ENCODE data around the gene HADHA.
A peak's percentile ranks its signal among the peaks of the same experiment; 100 is the strongest.

HADHA gene

DNA sequence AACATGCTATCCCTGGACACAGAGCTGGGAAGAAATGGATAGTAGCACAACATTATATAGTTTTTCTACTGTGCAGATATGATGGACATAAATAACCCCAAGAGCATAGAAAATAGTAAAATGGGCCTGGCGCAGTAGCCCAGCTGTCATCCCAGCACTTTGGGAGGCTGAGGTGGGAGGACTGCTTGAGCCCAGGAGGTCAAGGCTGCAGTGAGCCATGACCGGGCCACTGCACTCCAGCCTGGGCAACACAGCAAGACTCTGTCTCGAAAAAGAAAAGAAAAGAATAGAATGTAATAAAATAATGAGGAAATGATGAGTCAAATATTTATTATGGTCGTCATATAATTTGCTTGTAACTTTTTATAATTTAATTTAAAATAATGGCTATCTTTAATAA lies 79.0 kb downstream of the HADHA start:
- no peaks in the 10 kb centered on the region for H3K9me3 Mint-ChIP-seq
- DNase-seq: no peak
- H3K4me3 Mint-ChIP-seq: no peak overlapping the region
- H3K27me3 Mint-ChIP-seq: peaks cover 6% of the 10 kb centered on the region
- no peaks in the 10 kb centered on the region for H3K4me1 Mint-ChIP-seq
- no peak overlapping the region for H3K27ac Mint-ChIP-seq
- ATAC-seq: no peak
- no peaks in the 10 kb centered on the region for H3K36me3 Mint-ChIP-seq (ENCODE audit: low read depth)

DNA sequence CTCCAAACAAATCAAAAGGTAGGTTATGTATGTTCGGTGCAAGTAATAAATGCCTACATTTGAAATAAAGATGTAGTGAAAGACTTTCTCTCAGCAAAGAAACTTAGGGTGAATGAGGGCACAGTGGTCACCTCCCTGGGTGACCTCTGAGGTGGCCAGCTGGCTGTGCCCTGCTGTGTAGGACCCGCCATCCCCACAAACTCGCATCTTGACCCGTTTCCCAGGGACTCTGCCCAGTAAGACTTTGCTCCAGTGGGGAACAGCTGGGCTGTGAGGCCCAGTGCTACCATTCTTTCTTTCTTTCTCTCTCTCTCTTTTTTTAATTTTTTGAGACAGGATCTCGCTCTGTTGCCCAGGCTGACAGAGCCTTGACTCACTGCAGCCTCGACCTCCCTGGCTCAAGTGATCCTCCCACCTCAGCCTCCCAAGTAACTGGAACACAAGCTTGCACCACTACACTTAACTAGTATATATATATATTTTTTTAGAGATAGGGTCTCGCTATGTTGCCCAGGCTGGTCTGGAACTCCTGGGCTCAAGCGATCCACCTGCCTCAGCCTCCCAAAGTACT lies 79.7 kb downstream of the HADHA start:
- Mint-ChIP-seq H3K4me3 (no peak overlapping the region), H3K9me3 (no peaks in the 10 kb centered on the region), H3K4me1 (no peaks in the 10 kb centered on the region), H3K27me3 (peaks cover 2% of the 10 kb centered on the region), H3K36me3 (ENCODE audit: low read depth) (no peaks in the 10 kb centered on the region), H3K27ac (no peak overlapping the region)
- no peak for ATAC-seq
- DNase-seq: no peak

DNA sequence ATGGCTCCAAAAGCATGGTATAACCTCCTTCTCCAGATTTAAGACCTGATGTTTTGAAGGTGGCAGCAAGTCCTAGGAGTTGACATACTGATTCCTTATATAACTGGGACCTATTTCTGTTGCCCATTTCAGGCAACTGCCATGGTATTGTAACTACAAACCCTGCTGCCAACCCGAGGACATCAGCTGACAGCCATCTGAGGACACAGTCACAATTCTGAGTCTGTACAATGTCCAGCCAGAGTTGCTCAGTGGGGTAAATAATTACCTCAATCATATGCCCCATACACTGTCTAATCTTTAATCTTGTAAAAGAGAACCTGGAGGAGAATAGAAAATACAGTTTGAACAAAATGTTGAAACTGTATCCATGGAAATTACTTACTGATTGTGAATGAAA lies 80.2 kb downstream of the HADHA start:
- Mint-ChIP-seq H3K27ac (no peak overlapping the region), H3K4me3 (no peak overlapping the region), H3K27me3 (no peaks in the 10 kb centered on the region), H3K9me3 (no peaks in the 10 kb centered on the region), H3K4me1 (no peaks in the 10 kb centered on the region), H3K36me3 (ENCODE audit: low read depth) (no peaks in the 10 kb centered on the region)
- DNase-seq (no peak), ATAC-seq (no peak)

DNA sequence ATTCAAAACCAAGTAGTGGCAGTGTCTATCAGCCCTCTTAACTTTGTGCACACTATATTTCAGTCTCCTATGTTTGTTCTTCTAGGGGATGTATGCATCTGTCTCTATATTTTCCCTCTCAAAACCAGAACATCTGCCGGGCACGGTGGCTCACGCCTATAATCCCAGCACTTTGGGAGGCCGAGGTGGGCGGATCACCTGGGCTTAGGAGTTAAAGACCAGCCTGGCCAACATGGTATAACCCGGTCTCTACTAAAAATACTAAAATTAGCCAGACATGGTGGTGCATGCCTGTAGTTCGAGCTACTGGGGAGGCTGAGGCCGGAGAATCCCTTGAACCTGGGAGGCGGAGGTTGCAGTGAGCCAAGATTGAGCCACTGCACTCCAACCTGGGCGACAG lies 81.5 kb downstream of the HADHA start:
- Mint-ChIP-seq H3K9me3 (no peaks in the 10 kb centered on the region), H3K27ac (no peak overlapping the region), H3K4me3 (no peak overlapping the region), H3K27me3 (no peaks in the 10 kb centered on the region), H3K4me1 (no peaks in the 10 kb centered on the region), H3K36me3 (ENCODE audit: low read depth) (no peaks in the 10 kb centered on the region)
- DNase-seq (no peak), ATAC-seq (no peak)

DNA sequence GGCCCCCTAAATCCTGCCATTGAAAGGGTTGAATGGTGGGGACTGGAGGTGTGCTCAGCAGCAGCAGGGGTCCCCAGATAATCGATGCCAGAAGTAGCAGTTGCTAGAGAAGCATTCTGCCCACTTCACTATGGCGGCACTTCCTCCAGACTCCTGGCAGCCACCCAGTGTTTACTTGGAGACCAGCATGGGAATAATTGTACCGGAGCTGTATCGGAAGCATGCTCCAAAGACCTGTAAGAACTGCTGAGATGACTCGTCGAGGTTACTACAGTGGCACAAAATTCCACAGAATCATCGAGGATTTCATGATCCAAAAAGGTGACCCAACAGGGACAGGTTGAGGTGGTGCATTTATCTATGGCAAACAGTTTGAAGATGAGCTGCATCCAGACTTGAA lies 82.5 kb downstream of the HADHA start:
- Mint-ChIP-seq H3K36me3 (ENCODE audit: low read depth) (no peaks in the 10 kb centered on the region), H3K27ac (no peak overlapping the region)

DNA sequence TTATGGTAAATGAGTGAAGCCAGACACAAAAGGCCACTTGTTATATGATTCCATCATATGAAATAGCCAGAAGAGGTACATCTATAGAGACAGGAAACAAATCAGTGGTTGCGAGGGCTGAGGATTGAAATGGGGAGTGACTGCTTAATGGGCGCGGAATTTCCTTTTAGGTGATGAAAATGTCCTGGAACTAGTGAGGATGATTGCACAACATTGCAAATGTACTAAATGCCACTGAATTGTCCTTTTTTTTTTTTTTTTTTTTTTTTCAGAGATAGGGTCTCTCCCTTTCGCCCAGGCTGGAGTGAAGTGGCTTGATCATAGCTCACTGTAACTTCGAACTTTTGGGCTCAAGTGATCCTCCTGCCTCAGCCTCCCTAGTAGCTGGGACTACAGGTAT lies 86.9 kb downstream of the HADHA start:
- H3K4me3 Mint-ChIP-seq: no peak overlapping the region
- no peak overlapping the region for H3K27ac Mint-ChIP-seq
- peaks cover 12% of the 10 kb centered on the region for H3K27me3 Mint-ChIP-seq
- H3K4me1 Mint-ChIP-seq: no peaks in the 10 kb centered on the region
- H3K9me3 Mint-ChIP-seq: no peaks in the 10 kb centered on the region
- no peak for ATAC-seq
- DNase-seq: no peak
- H3K36me3 Mint-ChIP-seq (ENCODE audit: low read depth): no peaks in the 10 kb centered on the region

More for the DNA sequence above, 82.5 kb downstream of the HADHA start:
- Mint-ChIP-seq H3K4me1 (no peaks in the 10 kb centered on the region), H3K9me3 (no peaks in the 10 kb centered on the region), H3K4me3 (no peak overlapping the region), H3K27me3 (peaks cover 2% of the 10 kb centered on the region)
- ATAC-seq (no peak), DNase-seq (no peak)

DNA sequence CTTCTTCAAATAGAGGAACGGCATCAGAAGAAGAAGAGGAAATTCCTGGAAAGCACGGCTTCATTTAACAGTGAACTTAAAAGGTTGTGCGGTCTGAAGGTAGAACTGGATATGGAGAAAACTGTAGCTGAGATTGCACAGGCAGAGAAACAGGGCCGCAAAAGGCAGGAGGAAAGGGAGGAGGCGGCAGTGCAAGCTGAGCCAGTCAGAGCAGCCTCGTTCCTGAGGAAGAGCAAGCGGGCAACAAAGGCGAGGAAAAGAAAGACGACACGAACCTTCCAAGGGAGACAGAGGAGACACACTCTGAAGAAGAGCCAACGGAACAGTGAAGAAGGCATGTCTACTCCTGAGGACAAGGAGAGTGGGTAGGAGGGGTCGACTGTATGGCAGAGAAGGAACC lies 94.2 kb downstream of the HADHA start:
- Mint-ChIP-seq H3K27ac (no peak overlapping the region), H3K4me3 (no peak overlapping the region), H3K27me3 (peaks cover 23% of the 10 kb centered on the region), H3K4me1 (no peaks in the 10 kb centered on the region), H3K36me3 (ENCODE audit: low read depth) (no peaks in the 10 kb centered on the region), H3K9me3 (no peaks in the 10 kb centered on the region)
- DNase-seq: no peak
- no peak for ATAC-seq

DNA sequence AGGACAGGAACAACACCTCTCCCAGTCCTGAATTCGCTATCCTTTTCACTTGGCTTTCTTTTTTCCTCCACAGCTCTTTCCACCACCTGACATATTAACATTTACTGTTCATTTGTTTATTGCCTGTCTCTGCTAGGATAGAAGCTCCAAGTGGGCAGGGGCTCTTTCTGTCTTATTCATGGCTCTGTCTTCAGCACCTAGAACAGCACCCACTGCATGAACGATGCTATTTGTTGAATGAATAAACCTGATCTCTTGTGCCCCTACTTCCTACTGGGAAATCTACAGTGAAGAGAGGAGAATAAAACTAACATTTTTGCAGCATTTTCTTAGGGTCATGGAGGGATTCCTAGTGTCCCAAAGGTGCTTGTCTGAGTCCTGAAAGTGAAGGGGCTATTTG lies 95.9 kb downstream of the HADHA start:
- H3K4me1 Mint-ChIP-seq: no peaks in the 10 kb centered on the region
- no peak for DNase-seq

DNA sequence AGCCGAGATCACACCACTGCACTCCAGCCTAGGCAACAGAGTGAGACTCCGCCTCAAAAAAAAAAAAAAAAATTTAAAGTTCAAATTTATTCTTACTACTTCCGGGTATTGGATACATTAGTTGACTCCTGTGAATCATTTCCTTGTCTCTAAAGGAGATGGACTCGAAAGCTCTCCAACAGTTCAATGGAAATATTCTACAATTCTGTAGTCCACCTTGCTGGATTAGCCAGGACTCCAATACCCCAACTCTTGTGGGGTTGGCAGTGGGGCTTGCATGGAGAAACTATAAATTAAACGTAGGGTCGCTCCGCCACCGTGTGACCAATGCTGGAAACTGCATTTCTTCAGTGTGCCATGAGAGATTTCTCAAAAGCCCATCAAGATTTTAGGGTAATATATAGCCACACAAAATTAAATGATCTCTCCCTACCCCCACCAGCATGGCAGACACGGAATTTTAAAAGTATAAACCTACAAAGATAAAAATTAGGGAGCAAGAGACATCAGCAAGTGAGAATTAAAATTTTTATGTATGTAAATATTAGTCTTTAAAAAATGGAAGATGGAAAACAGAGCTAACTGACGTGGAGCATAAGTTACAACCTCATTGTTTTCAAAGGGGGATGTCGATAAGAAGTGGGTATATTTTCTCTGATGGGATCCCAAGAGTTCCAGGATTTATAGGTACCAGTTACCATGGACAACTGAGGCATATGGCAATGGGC lies 99.3 kb downstream of the HADHA start:
- Mint-ChIP-seq H3K9me3 (no peaks in the 10 kb centered on the region), H3K36me3 (ENCODE audit: low read depth) (no peaks in the 10 kb centered on the region), H3K4me1 (no peaks in the 10 kb centered on the region), H3K27ac (no peak overlapping the region), H3K27me3 (peaks cover 8% of the 10 kb centered on the region), H3K4me3 (no peak overlapping the region)
- ATAC-seq: peak; percentile 69
- DNase-seq: peak; percentile 65

More for the DNA sequence above, 95.9 kb downstream of the HADHA start:
- H3K36me3 Mint-ChIP-seq (ENCODE audit: low read depth): no peaks in the 10 kb centered on the region
- H3K4me3 Mint-ChIP-seq: no peak overlapping the region
- no peak overlapping the region for H3K27ac Mint-ChIP-seq
- H3K9me3 Mint-ChIP-seq: no peaks in the 10 kb centered on the region
- no peak for ATAC-seq
- peaks cover 20% of the 10 kb centered on the region for H3K27me3 Mint-ChIP-seq

DNA sequence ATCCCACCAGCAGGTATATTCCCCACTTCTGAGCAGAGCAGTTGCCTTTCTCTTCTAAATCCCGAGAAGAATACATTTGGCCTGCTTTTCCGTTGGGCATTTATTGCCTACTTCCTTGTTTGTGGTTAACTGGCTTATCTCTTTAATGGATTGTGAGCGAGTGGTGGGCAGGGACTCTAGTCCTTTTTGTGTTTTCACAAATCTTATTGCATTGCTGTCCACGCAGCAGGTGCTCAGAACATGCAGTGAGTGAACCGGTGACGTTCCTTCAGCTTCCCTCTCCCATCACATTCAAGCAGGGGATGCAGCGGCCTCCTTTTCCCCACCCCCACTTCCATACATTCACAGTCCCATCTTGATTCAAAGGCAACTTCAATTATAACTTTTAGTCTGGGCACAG lies 100.4 kb downstream of the HADHA start:
- peaks cover 4% of the 10 kb centered on the region for H3K27me3 Mint-ChIP-seq
- H3K27ac Mint-ChIP-seq: no peak overlapping the region
- DNase-seq: no peak
- H3K4me1 Mint-ChIP-seq: no peaks in the 10 kb centered on the region
- no peak overlapping the region for H3K4me3 Mint-ChIP-seq
- no peaks in the 10 kb centered on the region for H3K9me3 Mint-ChIP-seq
- no peak for ATAC-seq
- no peaks in the 10 kb centered on the region for H3K36me3 Mint-ChIP-seq (ENCODE audit: low read depth)

DNA sequence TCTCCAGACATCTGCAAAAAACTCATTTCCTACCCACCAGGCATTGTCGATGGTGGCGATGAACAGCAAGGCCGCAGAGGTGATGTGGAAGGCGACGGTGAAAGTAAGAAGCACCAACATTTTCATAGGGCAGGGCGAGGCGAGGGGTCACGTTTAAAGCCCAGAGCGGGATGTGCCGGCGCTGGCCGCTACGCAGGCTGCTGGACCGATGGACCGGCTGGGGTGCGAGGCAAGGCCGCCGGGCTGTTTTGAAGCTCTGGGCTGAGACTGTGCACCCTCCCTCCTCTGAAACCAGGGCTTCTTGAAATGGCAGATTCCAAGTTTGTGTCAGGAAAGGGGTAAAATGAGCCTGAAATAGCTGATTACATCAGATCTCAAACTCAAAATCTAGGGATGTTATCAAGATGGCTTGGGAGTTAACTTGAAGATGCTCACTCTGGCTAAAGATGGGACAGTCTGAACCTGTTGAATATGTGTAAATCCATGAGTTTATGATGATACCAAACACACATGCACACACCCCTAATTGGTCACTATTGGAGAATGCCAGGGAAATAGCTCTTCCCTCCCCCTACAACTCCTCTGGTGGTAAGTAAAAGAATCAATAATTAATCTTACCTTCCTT lies 103.2 kb downstream of the HADHA start:
- Mint-ChIP-seq H3K4me3 (no peak overlapping the region), H3K4me1 (no peaks in the 10 kb centered on the region), H3K9me3 (no peaks in the 10 kb centered on the region), H3K27ac (no peak overlapping the region), H3K36me3 (ENCODE audit: low read depth) (no peaks in the 10 kb centered on the region), H3K27me3 (no peaks in the 10 kb centered on the region)
- no peak for DNase-seq
- no peak for ATAC-seq
